Dedifferentiated amniotic fluid mesenchymal stem cell (primary cell): ENCODE measurements around the gene HUWE1.

Experiments used
- DNase-seq: peaks from one replicate; pipeline ENCODE4 v3.0.0-alpha.2; 2016; ENCODE audit errors: extremely low spot score

HUWE1 gene

DNA sequence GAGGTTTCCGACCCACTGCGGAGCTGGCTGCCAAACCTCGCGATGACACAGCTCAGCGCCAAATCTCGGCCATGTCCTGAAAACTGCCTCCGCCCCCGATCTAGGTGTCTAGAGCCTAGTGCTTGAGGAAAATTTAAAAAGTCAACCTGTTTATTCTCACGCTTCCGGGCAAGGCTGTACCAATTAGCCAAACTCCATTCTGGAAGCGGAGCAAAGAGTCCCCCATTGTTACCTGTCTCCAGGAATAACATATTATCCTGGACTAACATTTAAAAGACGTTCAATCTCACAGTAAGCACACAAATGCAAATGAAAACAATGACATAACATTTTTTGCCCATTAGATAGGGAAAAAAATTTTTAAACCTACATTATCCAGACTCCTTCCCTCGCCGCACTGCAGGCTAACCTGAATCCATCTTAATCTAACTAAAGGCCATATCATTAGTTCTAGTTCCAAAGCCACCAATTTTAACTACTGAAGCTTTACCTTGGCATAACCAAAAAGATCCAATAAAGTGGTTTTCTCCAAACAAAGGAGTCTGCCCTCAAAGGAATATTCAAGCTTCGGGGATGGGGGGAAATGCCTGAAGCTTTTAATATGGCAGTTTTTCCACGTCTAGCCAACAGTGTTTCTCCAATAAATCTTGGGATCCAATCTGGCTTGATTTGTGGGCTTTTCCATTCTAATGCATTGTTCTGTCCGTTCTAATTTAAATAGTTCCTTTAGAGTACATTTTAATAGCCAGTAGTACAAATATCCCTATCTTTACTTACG lies 1.9 kb downstream of the HUWE1 start:
- DNase-seq = no peak

DNA sequence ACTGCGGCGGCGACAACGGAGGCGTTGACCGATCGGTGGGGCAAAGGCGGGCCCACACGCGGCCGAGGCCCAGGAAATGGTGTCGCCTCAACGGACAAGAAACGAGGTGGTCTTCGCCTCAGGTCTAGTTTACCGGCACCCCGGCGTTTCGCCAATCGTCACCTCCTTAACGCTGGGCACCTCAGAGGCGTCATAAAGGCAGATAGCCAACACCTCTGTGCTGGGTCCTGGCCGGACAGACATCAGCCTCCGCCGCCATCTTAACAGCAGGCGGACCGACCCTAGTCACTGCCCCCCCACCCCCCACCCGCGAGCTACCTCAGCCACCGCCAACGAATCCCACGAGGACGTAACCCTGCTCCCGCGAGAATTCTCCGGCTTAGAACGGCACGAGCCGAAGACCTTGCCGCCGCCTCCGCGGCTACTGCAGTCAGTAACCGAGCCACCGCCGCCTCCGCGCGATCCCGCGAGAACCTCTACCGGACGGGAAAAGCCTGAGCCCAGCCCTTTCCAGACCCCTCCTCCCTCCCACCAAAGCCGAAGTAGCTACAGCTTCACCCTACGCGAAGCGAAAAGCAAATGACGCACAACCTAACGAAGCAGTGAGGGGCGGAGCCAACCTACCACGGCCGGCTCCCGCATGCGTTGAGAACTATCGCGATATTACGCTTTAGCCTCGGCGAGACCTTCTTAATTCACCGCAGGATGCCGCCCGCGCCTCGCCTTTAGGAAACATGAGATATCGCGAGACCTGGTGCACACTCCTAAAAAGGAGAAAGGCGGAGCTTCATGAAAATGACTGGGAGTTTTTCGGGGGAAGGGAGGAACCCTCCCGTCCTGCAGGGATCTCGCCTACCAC lies 2.7 kb downstream of the HUWE1 start:
- peak; percentile 98 for DNase-seq

DNA sequence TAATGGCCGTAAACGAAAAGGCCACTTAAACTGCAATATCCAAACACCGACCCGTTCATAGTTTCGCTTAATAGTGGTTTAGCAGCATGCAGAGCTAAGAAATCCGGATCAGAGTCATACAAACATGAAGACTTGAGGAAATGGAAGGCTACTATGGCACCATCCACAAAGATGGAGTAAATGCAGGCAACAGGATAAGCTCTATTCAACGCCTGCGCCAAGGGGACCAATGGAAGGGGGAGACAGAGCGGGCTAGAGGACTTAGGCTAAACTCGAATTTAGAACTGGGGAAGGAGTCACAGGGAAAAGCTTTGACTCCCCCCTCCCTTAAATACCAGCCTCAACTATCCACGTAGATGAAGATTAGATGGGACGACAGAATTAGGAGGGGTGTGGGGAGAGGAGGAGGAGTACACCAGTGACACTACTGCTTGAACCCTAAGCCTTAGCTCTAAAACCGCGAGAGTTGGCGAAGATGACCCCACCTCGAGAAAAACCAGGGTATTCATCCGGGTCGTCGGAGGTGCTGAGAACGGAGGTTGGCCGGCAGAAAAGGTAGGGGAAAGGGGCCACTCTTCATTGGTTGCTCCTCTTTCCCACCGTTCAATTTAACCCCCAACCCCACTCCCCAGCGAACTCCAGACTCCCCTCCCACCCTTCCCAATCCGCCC lies 3.5 kb downstream of the HUWE1 start:
- DNase-seq = no peak

DNA sequence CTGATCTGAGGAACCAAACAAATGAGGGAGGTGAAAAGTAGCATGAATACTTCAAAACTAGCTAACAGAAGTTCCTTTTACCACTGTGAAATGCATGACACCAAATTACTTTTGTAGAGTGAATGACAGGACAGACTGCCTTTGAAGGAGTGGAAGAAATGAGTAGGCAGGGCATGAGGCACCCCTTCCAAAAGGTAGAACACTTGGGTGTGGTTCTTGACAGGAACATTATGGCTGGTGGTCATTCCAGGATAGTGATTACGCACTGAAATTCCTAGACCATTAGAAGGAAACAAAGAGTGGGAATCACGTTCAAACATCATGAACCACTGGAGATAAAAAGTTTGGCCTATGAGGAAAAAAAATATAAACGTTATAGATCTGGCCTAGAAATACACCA lies 4.9 kb downstream of the HUWE1 start:
- no peak for DNase-seq

DNA sequence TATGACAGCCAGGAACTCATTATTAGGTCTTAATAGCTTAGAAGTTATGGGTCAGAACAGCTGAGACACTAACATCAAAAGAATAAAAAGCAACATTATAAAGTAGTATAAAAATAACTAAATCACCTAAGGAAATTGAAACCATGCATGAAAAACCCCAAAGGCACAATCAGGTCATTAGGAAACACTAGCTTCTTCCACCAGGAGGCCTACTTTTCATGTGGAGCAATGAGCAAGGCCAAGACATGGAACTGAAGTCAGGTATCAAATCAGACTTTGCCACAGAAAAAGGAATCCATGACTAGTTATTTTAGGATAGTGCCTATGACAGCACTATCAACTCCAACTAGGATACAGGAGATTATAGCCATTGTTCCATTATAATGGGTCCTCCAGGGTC lies 7.9 kb downstream of the HUWE1 start:
- DNase-seq = no peak

DNA sequence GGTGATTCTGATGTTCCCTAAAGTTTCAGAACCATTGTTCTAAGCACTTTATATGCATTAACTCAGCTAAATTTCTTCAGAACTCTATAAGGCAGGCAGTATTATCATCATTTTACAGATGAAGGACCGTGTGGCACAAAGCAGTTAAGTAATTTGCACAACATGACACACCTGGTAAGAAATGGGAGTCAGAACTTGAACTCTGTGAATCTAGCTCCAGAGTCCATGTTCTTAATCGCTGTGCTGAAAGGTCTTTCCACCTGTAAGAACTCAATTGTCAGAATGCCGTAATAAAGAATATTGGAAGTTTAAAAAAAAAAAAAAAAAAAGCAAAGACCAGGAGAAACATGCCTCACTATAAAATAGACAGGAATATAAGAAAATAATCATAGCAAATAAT lies 9.2 kb downstream of the HUWE1 start:
- no peak for DNase-seq

DNA sequence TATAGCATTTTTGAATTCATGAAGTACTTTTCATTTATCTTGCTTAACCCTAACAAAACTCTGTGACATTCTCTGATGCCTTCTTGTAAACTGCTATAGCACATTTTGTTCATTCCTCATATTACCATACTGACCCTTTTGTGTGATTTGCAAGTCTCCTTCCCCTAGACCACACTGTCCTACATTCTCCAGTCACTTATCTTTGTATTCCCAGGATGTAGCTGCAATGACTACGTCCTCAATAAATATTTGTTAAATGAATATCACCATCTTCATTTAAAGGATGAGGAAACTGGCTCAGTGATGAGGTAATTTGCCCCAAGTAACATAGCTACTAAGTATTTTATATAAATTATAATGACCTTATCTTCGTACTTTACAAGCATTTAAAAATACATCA lies 11.9 kb downstream of the HUWE1 start:
- no peak for DNase-seq

DNA sequence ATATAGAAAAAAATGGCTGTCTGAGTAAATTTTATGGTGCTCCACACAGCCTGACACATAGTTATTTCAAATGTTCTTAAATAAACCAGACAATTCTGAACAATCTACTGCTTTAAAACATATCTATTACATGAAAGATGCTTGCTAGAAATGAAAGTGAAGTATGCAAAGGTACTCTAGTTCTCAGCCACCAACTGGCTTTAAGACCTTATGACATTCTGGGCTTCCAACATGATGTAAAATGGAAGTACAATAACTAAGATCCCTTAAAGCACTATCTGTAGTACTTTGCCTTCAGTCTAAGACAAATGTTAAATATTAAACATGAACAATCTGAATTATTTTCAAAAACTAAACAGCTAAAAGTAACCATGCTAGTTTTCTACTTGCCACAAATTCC lies 17.3 kb downstream of the HUWE1 start:
- no peak for DNase-seq

DNA sequence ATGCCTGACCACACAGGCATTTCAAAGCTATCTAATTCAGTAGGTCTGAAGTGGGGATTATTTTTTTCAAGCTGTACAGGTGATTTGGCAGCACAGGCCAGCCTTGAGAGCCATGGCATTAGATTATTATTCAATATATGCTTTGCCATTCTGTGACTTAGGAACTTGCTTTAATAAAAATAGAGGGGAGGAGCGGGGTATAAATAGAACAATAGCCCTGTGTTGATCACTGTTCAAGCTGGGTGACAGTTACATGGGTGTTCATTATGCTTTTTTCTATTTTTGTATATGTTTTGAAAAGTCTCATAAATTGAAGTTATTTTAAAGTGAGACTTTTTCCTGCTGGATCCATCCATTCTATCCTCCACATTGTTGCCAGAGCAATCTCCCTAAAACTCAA lies 20.3 kb downstream of the HUWE1 start:
- no peak for DNase-seq

DNA sequence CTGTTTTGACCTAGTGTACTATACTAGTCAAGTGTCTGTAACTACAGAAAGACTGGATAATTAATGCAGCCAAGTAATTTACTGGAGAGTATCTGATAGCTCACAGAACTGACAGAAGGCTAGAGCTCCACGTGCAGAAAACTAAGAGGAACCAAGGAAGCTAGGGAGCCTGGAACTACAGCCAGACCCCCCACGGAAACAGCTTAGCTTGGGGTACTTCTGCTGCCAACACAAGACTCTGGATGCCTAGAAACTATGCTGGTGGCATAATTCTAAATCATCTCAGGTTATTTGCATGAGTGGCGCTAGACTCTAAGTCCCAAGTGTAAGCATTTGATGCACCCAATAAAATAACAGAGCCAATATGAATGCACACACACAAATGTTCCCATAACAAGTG lies 26.5 kb downstream of the HUWE1 start:
- DNase-seq = no peak

DNA sequence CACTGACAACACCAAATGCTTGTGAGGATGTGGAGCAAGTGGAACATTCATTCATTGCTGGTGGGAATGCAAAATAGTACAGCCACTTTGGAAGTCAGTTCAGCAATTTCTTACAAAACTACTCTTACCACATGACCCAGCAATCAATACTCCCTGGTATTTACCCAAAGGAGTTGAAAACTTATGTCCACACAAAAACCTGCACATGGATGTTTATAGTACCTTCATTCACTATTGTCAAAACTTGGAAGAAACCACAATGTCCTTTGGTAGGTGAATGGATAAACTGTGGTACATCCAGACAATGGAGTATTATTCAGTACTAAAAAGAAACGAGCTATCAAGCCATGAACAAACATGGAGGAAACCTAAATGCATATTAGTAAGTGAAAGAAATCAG lies 27.5 kb downstream of the HUWE1 start:
- no peak for DNase-seq

DNA sequence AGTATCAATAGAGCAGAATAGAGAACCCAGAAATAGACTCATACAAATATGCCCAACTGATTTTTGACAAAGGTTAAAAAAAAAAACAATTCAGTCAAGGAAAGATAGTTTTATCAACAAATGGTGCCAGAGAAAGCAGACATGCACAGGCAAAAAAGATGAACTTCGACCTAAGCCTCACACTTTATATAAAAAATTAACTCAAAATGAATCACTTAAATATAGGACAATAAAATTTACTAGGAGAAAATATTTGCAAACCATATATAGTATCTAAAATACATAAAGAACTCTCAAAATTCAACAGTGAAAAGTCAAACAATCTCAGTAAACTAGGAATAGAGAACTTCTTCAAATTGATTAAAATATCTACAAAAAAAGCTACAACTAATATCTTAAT lies 29.7 kb downstream of the HUWE1 start:
- DNase-seq = no peak

DNA sequence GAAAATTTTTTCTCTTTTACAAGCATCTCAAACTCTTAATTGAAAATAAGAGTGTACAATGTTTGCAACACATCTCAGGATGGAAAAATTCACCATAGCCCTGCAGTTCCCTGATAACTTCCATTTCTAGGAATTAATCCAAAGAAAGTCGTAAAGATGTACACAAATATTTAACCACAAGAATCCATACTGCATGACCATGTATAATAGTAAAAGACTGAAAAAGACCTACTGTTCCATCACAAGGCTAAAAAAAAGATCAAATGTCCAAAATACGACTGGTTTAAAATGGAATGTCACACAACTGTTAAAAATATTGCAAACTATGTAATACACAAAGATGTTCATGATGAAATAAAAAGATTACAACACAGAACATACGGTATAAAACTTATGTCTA lies 32.1 kb downstream of the HUWE1 start:
- DNase-seq = no peak

DNA sequence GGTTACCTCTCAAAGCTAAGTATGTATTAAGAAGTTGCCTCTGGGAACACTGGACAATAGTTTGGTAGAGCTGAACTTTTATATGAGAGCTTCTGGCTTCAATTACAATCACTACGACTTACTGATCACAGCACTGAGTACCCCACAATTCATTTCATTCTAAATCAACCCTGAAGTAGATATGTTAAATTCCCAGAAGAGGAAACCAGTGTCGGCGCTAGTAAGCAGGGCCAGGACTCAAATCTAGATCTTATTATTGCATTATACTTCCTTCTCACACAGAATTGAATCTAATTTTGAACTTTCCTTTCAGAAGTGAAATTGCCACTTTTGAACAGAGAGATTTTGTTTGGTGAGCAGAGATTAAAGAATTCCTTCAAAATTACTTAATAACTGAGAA lies 41.8 kb downstream of the HUWE1 start:
- no peak for DNase-seq

DNA sequence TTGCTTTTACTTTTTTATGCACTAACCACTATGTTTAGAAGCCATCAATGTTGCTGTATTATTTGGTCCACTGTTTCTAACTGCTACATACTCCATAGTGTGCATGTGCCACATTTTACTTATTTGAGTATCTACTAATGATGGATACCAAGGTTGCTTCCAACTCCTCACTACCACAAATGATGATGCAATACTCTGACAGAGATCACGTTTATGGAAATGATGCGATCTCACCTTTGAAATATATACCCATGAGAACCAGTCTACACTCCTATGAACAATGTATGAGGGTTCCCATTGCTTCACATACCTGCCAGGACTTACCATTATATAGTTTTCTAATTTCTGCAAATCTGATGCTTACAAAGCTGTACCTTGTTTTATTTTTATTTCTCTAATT lies 44.2 kb downstream of the HUWE1 start:
- DNase-seq = no peak

DNA sequence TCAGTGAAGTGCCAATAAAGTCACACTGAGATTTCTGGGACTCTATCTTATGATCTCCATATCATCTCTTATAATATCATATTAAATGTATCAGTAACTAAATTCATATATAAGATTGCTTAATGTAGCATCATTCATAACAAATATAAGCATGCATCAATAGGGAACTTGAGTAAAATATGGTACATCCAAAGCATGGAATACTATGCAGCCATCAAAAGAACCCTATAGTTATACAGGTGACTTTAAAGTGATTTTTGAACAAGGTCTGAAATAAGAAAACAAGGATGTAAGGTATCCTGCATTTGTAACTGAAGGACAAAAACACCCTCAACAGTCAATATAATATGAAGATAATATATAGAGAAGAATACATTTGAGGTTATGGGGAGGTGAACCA lies 47.3 kb downstream of the HUWE1 start:
- no peak for DNase-seq

DNA sequence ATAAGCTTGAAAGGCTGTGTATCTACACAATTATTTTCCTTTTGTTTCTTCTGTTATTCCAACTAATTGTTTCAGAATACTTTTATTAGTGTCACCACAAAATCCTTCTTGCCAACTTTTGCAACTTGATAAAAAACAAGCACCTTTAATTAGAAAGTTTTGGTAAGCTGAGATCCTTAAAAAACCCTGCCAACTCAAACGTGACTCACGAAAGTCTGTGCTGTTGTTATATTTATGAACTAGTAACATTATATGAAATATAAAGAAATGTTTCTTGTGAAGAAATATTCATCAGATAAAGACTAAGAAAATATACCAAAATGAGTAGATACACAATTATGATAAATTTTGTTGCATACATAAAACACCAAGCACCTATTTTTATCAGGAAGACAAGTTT lies 49.0 kb downstream of the HUWE1 start:
- DNase-seq = no peak

DNA sequence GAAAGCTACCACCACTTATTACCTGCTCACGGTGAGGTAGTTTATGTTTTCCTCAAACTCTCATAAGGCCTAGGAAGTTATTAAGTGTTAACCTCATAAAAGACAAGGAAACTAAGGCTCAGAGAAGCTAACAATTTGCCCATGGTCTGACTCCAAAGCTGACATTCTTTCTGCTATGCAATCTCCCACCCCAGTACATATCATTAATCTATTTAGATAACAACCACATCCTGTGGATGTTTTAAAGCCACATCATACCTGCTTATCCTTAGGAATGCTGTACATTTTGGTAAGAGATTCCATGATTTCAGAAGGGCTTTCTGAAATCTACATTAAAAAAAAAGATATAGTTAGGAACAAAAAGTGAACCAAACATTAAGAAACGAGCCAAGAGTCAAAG lies 55.4 kb downstream of the HUWE1 start:
- no peak for DNase-seq

DNA sequence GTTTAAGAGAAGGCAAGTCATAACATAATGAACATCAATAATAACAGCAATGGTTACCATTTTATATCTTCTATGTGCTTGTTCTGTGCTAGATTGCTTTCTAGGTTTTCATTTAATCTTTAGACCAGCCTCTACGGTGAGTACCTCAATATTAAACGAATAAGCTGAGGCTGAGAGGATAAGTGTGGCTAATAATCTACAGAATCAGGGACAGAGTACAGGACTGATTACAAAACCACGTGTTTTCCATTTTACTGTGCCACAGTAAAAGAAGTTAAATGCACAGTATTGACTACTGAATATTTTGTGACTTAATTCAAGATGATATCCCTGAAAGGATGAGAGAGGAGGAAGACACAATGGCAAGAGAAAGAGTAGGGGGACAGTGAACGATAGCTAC lies 56.3 kb downstream of the HUWE1 start:
- no peak for DNase-seq

DNA sequence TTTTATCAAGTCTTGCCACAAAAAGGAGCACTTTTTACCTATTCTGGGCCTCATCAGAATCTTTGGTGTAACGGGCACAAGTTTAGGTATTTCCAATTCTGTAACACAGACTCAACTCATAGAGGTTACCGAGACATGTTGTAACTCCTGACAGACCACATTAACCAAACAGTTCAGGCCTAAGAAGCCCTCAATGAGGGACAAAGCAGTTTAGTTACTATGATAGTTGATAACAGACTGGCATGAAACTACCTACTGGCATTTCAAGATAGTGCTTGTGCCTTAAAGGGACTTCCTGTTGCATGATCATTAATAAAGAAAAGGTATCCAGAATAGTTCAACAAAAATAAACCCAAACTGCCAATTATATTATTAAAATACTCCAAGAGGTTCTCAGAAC lies 64.1 kb downstream of the HUWE1 start:
- DNase-seq = no peak

DNA sequence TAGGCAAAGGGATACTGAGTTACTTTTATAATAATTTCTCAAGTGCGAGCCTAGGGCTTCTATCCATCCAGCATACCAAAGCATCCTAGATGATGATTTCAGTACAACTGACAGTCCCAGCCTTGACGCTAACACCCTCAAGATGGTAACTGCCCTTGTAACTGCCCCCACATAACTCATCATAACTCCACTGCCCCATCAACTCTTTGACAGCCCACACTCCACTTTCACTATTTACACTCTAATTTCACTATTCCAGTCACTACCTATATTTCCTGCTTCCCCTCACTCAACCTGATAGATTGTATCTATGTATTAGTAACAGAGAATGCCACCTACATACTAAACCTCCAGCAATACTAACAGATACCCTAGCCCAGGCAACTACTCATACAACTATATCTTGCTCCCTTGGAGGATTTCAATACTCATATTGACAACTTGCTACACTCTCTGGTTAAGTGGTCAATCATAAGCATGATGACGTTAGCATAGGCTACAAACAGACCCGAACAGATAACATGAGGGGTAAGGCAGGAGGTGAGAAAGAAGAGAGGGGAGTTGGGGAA lies 65.0 kb downstream of the HUWE1 start:
- DNase-seq = no peak

DNA sequence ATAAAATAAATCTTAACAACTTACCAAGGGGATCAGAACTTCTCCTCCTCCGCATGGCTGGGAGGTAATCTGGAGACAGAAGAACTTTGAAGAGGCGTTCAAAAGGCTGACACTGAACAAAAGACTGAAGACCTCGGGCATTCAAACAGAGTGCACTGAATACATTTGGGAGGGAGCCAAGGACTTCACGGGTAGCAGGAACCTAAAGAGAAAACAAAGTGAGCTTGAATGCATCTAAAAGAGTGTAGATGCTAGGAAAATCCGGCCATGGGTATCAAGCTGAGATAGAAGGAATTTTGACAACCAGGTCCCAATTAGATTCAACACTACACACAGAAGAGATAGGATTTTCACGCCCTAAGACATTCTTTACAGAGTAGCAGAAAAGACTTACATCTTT lies 69.6 kb downstream of the HUWE1 start:
- no peak for DNase-seq

DNA sequence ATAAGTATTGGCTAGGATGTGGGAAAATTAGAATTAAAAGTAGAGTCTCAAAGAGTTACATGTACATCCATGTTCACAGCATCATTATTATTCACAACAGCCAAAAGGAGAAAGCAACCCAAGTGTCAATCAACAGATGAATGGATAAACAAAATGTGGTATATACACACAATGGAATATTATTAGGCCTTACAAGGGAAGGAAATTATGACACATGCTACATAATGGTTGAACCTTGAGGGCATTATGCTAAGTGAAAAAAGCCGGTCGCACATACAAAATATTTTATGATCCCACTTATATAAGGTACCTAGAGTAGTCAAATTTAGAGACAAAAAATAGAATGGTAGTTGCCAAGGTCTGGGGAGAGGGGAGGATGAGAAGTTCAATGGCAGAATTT lies 80.1 kb downstream of the HUWE1 start:
- no peak for DNase-seq
